Uterus (tissue), 2 donors: ENCODE measurements around the gene PUS1.

Experiments used
- POLR2A ChIP-seq, 2 donors: fragments of 450-650 bp; IDR thresholded peaks; one replicate each; pipeline ENCODE4 v1.6.1; 2016; ENCODE audit warnings: antibody characterized with exemption in 2 of 2, mild to moderate bottlenecking in 1 of 2, moderate library complexity in 1 of 2
- TF ChIP-seq, protein P1 (sequence below), 4 experiments: fragments of 200-600 bp in 2 of 4; fragments of 450-650 bp in 2 of 4; sonication (generic) in 2 of 4; IDR thresholded peaks; one replicate each; pipeline ENCODE4 v1.5.1; 2016 to 2019; ENCODE audit warnings: antibody characterized with exemption in 4 of 4, mild to moderate bottlenecking in 2 of 4, moderate library complexity in 1 of 4

DNA sequence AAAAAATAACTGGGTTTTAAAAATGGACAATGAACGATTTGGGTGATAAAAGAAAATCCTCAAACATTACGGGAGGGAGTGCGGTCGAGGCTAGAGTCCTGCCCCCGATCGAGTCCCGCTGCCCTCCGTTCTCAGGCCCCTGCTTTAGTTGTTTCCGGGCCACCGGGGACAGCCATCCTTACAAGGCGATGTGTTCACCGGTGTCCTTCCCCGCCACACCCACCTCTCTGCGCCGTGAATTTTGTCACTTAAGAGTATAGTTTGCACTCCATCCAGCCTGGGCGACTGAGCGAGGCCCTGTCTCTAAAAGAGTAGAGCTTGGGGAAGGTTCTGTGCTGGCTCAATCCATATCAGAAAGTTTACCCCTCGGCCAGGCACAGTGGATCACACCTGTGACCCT is 31.8 kb upstream of the PUS1 start:
- TF ChIP-seq, protein P1, sequence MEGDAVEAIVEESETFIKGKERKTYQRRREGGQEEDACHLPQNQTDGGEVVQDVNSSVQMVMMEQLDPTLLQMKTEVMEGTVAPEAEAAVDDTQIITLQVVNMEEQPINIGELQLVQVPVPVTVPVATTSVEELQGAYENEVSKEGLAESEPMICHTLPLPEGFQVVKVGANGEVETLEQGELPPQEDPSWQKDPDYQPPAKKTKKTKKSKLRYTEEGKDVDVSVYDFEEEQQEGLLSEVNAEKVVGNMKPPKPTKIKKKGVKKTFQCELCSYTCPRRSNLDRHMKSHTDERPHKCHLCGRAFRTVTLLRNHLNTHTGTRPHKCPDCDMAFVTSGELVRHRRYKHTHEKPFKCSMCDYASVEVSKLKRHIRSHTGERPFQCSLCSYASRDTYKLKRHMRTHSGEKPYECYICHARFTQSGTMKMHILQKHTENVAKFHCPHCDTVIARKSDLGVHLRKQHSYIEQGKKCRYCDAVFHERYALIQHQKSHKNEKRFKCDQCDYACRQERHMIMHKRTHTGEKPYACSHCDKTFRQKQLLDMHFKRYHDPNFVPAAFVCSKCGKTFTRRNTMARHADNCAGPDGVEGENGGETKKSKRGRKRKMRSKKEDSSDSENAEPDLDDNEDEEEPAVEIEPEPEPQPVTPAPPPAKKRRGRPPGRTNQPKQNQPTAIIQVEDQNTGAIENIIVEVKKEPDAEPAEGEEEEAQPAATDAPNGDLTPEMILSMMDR (IDR thresholded peaks at IDR 0.05) = no peak
- no peak for TF ChIP-seq POLR2A (IDR thresholded peaks at IDR 0.05)
